GM21528 (cell line): ENCODE measurements around the gene ZNF446.
A peak's percentile ranks its signal among the peaks of the same experiment; 100 is the strongest.
"Not testable (repeated sequence)": the region's sequence is repeated elsewhere in the genome, so short reads cannot be mapped to it uniquely, and the experiment has no call there.

Experiments
- ATAC-seq: cut with Tn5 transposase; IDR thresholded peaks from one replicate; pipeline ENCODE4 v1.9.1; 2021; ENCODE audit warnings: mild to moderate bottlenecking, moderate library complexity; ENCODE audit not compliant: unreplicated experiment, low FRiP score

Gene ZNF446

DNA sequence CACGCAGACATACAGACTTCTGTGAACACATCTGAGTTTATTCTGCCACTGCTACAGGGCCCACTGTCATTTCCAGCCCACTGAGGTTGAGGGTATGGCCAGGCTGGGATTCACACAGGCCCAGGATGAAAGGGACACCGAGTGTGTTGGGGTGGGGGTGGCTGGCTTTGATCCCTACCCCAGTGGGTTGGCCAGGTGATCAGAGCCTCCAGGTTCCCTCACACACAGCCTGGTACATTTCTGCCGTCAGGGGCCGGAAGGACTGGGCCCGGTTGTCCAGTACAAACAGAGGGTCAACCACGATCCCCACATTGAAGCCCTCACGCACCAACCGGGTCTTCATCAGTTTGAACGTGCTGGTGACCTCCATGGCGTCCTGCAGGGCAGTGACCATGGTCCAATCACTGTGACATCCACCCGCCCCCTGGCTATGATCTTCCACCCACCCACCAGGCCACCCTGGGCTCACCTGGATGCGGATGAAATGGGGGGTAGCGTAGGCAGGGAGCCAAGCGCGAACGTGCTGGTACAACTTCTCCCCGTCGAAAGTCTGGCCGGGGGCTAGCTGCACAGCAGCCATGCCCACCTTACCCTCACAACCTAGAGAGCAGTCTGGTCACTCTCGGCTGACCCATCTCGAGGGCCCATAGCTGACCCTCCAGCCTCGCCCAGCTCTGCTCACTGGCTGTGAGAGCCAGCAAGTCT, 22.3 kb downstream of the ZNF446 start:
- no peak for ATAC-seq

GRCh38 chr19:58499021-58499927, 23.1 kb downstream of the ZNF446 start:
- peak; percentile 80 for ATAC-seq

DNA sequence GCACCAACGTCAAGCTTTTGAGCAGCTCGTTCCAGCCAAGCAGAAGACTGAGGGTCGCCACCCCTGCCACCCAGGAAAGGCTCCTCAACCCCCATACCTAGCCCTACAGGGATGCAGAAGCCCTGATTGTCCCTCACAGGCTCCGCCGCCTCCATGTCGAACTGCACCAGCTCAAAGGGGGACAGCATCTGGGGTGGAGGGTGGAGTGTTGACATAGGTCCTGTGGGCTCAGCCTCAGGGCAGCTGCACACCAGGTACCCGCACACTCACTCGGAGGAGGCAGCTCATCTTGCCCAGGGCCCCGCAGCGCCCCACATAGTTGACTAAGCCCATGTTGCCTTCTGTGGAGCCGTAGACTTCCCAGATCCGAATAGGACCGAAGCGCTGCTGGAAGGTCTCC, 24.1 kb downstream of the ZNF446 start:
- no peak for ATAC-seq

GRCh38 chr19:58507602-58508223, 31.6 kb downstream of the ZNF446 start:
- not testable (repeated sequence) for ATAC-seq

DNA sequence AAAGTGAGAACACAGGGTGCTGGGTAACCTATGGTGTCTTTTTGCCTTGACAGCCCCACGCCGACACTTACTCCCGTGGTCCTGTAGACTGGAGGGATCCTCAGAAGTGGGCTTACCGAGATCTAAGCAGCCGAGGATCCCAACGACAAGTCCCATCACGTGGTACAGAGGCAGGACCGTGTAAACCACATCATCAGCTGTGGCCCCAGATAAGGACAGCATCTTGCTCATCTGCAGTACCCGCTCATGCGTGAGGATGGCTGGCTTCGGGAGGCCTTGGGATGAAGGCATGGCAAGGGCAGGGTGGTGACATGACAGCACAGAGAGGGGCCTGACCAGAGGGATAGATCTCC, 33.6 kb downstream of the ZNF446 start:
- ATAC-seq = no peak

- ATAC-seq = no peak
Observed at GRCh38 chr19:58510084-58510862, 34.1 kb downstream of the ZNF446 start.

GRCh38 chr19:58511353-58512208, 35.4 kb downstream of the ZNF446 start, which contains the start of gene SLC27A5:
Gene SLC27A5, minus strand, starts transcription at chr19:58511992. Its CDS starts 37 bp downstream, at chr19:58511955.
- no peak for ATAC-seq

DNA sequence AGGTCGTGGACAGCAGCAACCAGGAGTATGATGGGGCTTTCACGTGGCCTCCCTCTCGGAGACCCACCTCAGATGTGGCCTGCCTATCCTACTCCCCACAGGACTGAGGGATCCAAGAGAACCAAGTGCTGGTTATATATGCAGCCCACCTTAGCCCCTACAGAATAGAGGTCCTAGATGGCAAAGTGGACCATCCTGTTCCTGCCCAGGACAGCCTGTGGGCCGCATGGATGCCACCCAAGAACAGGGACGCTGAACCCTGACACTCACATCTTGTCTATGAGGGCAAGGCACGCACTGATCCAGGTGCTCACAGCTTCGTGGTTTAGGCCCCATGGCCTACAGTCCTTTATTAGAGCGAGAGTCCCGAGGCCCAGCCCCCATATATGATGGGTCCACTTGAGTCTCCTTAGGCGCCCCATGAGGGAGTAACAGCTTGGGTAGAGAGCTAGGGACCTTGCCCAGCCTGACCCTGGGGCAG, 37.1 kb downstream of the ZNF446 start:
- no peak for ATAC-seq

- ATAC-seq = no peak
Observed at GRCh38 chr19:58513694-58514563, 37.8 kb downstream of the ZNF446 start.

GRCh38 chr19:58514564-58515022, 38.4 kb downstream of the ZNF446 start:
- ATAC-seq = no peak

- ATAC-seq = no peak
Observed at GRCh38 chr19:58515259-58515658, 39.1 kb downstream of the ZNF446 start.

GRCh38 chr19:58516246-58516836, 40.2 kb downstream of the ZNF446 start:
- no peak for ATAC-seq

DNA sequence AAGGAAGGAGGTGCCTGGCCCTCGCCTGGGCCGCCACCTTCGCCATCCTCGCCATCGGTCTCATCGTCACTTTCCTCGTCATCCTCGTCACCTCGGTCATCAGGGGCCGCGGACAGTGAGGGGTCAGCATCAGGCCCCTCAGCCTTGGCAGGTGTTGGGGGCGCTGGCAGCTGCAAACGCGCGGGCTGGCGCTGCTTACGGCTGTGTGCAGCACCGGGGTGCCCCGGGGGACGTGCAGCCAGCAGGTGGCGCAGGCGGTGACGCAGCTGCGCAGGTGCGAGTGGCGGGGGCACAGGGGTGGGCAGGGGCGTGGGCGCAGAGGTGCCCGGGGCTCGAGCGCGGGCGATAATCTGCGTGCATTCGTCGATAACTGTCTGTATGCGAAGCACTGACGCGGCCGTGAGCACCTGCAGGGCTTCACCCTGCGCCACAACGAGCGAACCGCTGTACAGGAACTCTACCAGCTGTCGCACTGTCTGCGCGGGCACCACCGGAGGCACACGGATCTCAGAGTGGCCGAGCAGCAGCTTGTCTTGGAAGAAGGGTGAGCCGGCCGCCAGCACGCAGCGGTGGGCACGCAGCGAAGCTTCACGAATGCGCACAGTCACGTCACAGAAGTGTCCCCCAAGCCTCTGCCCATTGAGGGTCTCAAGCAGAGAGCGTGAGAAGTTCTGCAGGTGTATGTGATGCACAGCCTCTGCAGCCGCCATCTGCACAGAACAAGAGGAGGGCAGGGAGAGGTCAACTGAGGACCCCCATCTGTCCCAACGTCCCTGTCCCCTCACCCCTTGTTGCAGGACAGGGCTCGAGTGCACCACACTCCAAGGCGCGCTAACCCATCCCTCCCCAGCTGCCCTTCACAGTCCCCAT, 41.0 kb downstream of the ZNF446 start:
- ATAC-seq = no peak

DNA sequence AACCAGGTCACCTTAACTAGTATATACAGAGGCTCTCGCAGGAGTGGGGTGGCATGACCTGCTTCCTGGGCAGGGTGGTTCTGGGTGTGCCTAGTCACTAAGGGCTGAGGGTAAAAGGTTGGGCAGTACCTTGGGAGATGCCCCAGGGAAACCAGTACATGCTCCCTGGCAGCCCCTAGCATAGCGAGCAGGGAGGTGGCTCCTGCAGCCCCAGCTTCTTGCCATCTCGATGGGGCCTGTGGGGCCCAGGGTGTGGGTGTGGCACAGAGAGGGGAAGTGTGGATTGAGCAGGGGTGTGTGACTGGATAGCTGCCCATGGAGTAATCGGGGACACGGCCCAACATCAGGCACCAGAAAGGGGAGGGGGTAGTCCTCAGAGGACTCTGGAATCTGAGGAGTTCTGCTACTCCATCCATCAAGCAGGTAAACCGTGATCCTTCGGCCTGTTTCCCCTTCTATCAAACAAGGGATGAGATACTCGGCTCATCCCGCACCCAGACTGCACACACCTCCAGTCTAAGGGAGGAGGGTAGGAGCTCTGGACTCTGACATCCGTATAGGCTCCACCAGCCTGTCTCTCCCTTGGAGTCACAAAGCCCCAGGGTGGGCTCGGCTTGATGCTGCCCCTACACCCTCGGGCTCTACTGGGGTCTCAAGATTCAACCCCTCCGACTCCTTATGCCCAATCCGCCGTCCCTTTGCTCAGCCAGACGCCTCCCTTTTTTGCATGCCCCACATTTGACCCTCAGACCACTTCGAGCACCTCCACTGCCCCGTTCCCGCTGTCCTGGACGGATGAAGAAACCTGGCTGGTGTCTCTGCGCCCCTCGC, 42.3 kb downstream of the ZNF446 start:
- no peak for ATAC-seq

GRCh38 chr19:58519087-58519354, 42.9 kb downstream of the ZNF446 start:
- ATAC-seq = peak; percentile 27
